ENCODE data around the gene BTBD9.
"Not testable (repeated sequence)": the region's sequence is repeated elsewhere in the genome, so short reads cannot be mapped to it uniquely, and the experiment has no call there.

- TF ChIP-seq ZNF274 (IDR thresholded peaks at IDR 0.05; ENCODE audit: low read depth, low read length); YY1 (IDR thresholded peaks at IDR 0.05; ENCODE audit: insufficient read depth, insufficient read length): not testable (repeated sequence)
Observed at GRCh38 chr6:38425788-38426488, 213.8 kb downstream of the BTBD9 start.

All from NT2/D1 (cell line).